Stomach smooth muscle (tissue), 2 donors: ENCODE results near the gene USP54.
"Not testable (repeated sequence)": the region's sequence is repeated elsewhere in the genome, so short reads cannot be mapped to it uniquely, and the experiment has no call there.

Experiments used
- H3K27ac ChIP-seq: one replicate; pipeline ENCODE4 v1.7.0; 2013; ENCODE audit warnings: mild to moderate bottlenecking, low read length, inconsistent platforms
- H3K27me3 ChIP-seq, 2 donors: one replicate each; pipeline ENCODE4 v1.7.0; 2013; ENCODE audit warnings: low read length in 2 of 2; ENCODE audit not compliant: insufficient read depth in 2 of 2, control insufficient read depth in 1 of 2
- H3K36me3 ChIP-seq, 2 donors: one replicate each; pipeline ENCODE4 v1.7.0; 2013; ENCODE audit warnings: low read length in 2 of 2; ENCODE audit not compliant: control insufficient read depth in 2 of 2, insufficient read depth in 2 of 2
- H3K4me1 ChIP-seq: one replicate; pipeline ENCODE4 v1.7.0; 2013; ENCODE audit warnings: low read length; ENCODE audit not compliant: control insufficient read depth, insufficient read depth
- H3K4me3 ChIP-seq, 2 donors: one replicate each; pipeline ENCODE4 v1.7.0; 2013; ENCODE audit warnings: low read length in 2 of 2
- H3K9ac ChIP-seq, 2 donors: one replicate each; pipeline ENCODE4 v1.7.0; 2013; ENCODE audit warnings: low read length in 2 of 2, mild to moderate bottlenecking in 1 of 2
- H3K9me3 ChIP-seq, 2 donors: one replicate each; pipeline ENCODE4 v1.7.0; 2013; ENCODE audit warnings: low read length in 2 of 2; ENCODE audit not compliant: control insufficient read depth in 2 of 2
- donor health status: healthy.
- donor health status: Pancreatic carcinoma.

Gene USP54

DNA sequence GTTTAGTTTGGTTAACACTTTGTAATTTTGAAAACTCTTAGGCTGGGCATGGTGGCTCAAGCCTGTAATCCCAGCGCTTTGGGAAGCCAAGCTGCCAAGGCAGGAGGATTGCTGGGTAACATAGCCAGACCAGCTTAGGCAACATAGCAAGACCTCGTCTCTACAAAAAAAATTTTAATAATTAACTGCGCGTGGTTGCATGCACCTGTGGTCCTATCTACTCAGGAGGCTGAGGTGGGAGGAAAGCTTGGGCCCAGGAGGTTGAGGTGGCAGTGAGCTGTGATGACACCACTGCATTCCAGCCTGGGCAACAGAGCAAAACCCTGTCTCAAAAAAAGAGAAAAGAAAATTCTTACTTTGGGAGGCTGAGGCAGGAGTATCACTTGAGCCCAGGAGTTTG is 31.9 kb upstream of the USP54 start:
- Histone ChIP-seq H3K36me3 (no peaks in the 10 kb centered on the region), H3K9me3 (no peaks in the 10 kb centered on the region), H3K4me1 (peaks cover 5% of the 10 kb centered on the region), H3K27me3 (no peaks in the 10 kb centered on the region), H3K27ac (no peak overlapping the region), H3K9ac (no peak overlapping the region), H3K4me3 (no peak overlapping the region)

DNA sequence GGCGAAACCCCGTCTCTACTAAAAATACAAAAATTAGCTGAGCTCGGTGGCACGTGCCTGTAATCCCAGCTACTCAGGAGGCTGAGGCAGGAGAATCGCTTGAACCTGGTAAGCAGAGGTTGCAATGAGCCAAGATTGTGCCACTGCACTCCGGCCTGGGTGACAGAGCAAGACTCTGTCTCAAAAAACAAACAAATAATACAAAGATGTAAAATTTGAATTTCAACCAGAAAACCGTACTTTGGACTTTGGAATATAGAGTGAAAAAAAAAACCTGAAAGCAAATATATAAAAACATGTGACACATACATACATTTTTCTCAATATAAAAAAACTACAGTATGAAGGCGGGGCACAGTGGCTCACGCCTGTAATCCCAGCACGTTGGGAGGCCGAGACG is 29.8 kb upstream of the USP54 start:
- not testable (repeated sequence) for H3K36me3 ChIP-seq, H3K9ac ChIP-seq, H3K4me1 ChIP-seq, H3K4me3 ChIP-seq, H3K27ac ChIP-seq, H3K27me3 ChIP-seq, H3K9me3 ChIP-seq

DNA sequence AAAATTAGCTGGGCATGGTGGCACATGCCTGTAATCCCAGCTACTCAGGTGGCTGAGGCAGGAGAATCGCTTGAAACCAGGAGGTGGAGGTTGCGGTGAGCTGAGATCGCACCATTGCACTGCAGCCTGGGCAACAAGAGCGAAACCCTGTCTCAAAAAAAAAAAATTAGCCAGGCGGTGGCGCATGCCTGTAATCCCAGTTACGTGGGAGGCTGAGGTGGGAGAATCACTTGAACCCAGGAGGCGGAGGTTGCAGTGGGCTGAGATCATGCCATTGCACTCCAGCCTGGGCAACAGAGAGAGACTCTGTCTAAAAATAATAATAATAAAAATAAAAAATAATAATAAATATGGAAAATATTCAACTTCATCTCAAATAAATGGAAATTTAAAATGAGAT is 26.0 kb upstream of the USP54 start:
- H3K27ac ChIP-seq, H3K27me3 ChIP-seq, H3K9me3 ChIP-seq, H3K4me1 ChIP-seq, H3K36me3 ChIP-seq, H3K4me3 ChIP-seq, H3K9ac ChIP-seq: not testable (repeated sequence)

DNA sequence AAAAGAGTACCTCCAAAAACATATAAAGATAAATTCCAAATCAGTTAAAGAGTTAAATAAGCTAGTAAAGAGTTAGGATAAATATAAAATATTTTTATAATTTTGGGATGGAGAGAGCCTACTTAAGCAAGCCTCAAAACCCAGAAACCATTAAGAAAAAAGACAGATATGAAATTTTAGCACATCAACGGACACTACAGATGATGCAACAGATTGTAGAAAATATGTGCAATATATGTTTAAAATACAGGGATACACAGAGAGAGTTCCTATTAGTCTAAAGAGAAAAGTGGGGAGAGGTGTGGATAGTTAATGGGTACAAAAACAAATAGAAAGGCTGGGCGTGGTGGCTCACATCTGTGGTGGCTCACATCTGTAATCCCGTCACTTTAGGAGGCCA is 23.6 kb upstream of the USP54 start:
- no peak overlapping the region for H3K27ac ChIP-seq
- no peaks in the 10 kb centered on the region for H3K36me3 ChIP-seq
- H3K9me3 ChIP-seq, result no peaks in the 10 kb centered on the region
- H3K4me1 ChIP-seq, result no peaks in the 10 kb centered on the region
- H3K4me3 ChIP-seq, result no peak overlapping the region
- no peaks in the 10 kb centered on the region for H3K27me3 ChIP-seq
- H3K9ac ChIP-seq, result no peak overlapping the region

DNA sequence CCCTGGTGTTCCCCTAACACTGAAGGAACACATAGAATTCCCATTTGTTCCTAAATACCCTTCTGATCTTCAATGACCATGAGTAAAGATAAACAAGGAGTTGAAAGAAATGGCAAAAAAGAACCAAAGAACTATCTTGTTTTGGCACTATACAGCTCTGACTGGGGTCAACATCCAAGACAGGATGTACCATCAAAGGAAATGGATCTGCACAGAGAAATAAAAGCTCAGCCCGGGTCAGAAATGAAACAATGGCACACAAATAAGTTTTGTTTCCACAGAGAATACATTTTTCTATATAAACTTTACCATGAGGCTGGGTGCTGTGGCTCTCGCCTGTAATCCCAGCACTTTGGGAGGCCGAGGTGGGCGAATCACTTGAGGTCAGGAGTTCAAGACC is 18.0 kb upstream of the USP54 start:
- H3K27me3 ChIP-seq, result no peaks in the 10 kb centered on the region
- H3K4me1 ChIP-seq, result no peaks in the 10 kb centered on the region
- no peak overlapping the region for H3K4me3 ChIP-seq
- no peaks in the 10 kb centered on the region for H3K36me3 ChIP-seq
- H3K9me3 ChIP-seq, result no peaks in the 10 kb centered on the region
- no peak overlapping the region for H3K27ac ChIP-seq
- no peak overlapping the region for H3K9ac ChIP-seq

DNA sequence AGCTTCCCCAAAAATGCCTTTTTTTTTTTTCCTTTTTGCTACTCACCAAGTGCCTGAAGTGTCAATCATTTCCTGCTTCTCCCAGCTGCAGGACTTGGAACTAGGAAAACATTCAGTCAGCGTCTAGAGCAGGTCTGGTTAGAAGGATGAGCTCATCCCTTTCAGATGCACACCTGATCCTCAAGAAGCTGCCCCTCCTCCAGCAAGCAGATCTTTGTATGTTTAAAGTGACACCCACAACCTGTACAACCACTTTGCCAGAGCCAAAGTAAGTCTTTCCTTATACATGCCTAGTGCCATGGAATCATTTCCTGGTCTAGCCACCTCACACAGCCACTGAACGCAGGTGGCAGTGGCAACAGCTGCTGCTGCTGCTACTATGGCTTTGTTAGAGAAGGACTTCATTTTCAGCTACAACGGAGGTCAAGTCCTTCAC is 10.4 kb upstream of the USP54 start:
- Histone ChIP-seq H3K36me3 (no peaks in the 10 kb centered on the region), H3K27me3 (no peaks in the 10 kb centered on the region), H3K4me3 (no peak overlapping the region), H3K4me1 (no peaks in the 10 kb centered on the region), H3K27ac (no peak overlapping the region), H3K9me3 (no peaks in the 10 kb centered on the region), H3K9ac (no peak overlapping the region)

DNA sequence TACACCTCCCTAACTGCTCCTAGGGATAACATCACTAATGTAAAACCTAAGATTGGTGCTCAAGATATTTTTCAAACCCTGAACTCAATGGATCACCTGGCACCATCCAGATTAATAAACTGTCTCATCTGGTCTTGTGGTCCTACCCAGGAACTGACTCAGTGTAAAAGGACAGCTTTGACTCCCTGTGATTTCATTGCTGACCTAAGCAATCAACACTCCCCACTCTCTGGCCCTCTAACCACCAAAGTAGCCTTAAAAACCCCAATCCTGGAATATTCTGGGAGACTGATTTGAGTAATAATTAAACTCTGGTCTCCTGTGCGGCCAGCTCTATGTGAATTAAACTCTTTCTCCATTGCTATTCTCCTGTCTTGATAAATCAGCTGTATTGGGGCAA is 6.2 kb upstream of the USP54 start:
- H3K9me3 ChIP-seq, result no peaks in the 10 kb centered on the region
- no peak overlapping the region for H3K27ac ChIP-seq

DNA sequence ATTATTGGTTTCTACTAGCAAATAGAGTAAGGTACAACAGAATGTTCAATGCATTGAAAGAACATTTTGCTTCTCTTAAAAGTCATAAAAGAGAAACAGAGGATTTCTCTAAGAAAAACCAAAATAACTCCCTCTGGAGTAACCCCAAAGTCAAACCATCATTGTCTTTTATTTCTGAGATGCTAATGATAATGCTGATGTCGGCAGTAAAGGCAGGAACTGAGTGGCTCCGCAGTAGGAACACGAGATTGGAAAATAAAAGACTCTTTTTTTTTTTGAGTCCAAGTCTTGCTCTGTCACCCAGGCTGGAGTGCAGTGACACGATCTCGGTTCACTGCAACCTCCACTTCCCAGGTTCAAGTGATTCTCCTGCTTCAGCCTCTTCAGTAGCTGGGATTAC is 2.7 kb upstream of the USP54 start:
- no peaks in the 10 kb centered on the region for H3K27me3 ChIP-seq
- H3K36me3 ChIP-seq, result no peaks in the 10 kb centered on the region
- no peaks in the 10 kb centered on the region for H3K9me3 ChIP-seq
- no peak overlapping the region for H3K27ac ChIP-seq
- H3K4me1 ChIP-seq, result no peaks in the 10 kb centered on the region
- H3K4me3 ChIP-seq, result no peak overlapping the region
- H3K9ac ChIP-seq, result no peak overlapping the region

More for the DNA sequence above, 6.2 kb upstream of the USP54 start:
- H3K9ac ChIP-seq, result no peak overlapping the region
- H3K36me3 ChIP-seq, result no peaks in the 10 kb centered on the region
- H3K4me1 ChIP-seq, result no peaks in the 10 kb centered on the region
- no peaks in the 10 kb centered on the region for H3K27me3 ChIP-seq
- no peak overlapping the region for H3K4me3 ChIP-seq

DNA sequence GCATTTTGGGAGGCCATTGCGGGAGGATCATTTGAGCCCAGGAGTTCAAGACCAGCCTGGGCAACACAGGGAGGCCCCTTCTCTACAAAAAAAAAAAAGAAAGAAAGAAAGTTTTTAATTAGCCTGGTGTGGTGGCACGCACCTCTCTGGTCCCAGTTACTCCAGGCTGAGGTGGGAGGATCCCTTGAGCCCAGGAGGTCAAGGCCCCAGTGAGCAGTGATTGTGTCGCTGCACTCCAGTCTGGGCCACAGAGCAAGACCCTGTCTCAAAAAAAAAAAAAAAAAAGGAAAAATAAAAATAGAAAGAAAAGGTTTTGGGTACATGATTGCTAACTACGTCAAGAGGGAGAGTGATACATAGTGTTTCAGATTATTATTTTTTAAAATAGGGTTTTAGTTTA is 2.0 kb upstream of the USP54 start:
- no peak overlapping the region for H3K27ac ChIP-seq
- H3K9ac ChIP-seq, result no peak overlapping the region

DNA sequence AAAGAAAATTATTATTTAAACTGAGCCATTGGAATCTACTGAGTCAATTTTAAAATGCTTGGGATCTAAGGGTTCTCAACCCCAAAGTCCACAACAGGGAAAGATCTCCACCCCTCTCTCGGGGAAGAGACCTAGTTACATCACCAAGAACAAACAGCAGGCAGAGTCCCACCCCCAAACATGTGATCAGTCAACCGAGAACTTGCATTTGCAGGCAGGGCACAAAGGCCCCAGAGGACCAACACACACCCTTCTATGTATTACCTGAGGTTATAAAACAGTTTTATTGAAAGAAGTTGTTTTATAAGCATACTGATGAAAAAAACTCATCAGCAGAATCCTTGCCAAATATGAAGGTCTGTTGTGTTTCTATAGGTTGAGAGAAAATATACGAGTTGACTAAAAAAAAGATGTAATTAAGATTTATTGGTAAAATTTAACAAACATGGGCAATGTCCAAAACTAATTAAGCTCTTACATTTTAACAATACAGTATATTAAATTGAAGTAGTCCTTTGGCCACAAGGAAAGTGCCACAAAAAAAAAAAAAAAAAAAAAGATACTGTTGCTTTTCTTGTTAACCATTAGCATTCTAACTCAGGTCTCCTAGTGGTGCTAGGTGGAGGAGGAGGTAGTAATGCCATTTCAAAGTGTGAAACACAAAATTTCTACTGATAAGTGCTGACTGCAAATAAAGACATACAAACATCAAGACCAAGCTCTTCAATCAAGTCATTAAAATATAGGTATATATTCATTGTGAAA is 975 bp upstream of the USP54 start:
- Histone ChIP-seq H3K4me1 (no peaks in the 10 kb centered on the region), H3K9ac (no peak overlapping the region), H3K4me3 (no peak overlapping the region), H3K9me3 (no peaks in the 10 kb centered on the region), H3K27ac (no peak overlapping the region), H3K27me3 (no peaks in the 10 kb centered on the region), H3K36me3 (no peaks in the 10 kb centered on the region)

More for the DNA sequence above, 2.0 kb upstream of the USP54 start:
- H3K4me1 ChIP-seq, result no peaks in the 10 kb centered on the region
- no peaks in the 10 kb centered on the region for H3K9me3 ChIP-seq
- H3K36me3 ChIP-seq, result no peaks in the 10 kb centered on the region
- H3K27me3 ChIP-seq, result no peaks in the 10 kb centered on the region
- H3K4me3 ChIP-seq, result no peak overlapping the region

DNA sequence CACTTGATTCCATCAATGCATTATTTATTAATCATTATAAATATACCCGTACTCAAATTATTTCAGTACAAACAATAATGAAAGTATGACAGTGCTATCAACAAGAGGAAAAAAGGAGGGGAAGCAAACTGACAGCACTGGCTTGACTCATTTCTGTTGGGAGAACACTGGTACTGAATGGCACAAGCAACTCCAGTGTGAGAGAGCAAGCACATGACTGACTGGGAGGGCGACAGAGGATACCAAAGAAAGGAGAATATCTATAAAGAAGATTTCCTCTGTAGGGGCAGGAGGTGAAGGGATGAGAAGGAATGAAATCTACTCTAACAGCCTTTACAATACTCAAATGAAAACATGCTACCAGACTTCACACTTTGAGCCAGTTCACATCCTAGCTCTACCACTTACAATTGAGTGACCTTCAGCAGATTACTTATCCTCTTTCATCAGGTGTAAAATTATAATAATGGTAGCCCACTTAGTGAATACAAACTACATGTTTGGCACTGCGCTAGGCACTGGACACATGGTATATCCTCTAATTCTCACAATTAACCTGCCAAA is 1.5 kb downstream of the USP54 start:
- no peaks in the 10 kb centered on the region for H3K4me1 ChIP-seq
- no peaks in the 10 kb centered on the region for H3K36me3 ChIP-seq
- no peak overlapping the region for H3K9ac ChIP-seq
- H3K9me3 ChIP-seq, result peaks cover 0 to 2% of the 10 kb centered on the region in 2 donors
- H3K27ac ChIP-seq, result no peak overlapping the region
- no peak overlapping the region for H3K4me3 ChIP-seq
- H3K27me3 ChIP-seq, result no peaks in the 10 kb centered on the region
